ENCODE data around the gene RALB.
"Not testable (repeated sequence)": the region's sequence is repeated elsewhere in the genome, so short reads cannot be mapped to it uniquely, and the experiment has no call there.

RALB gene

DNA sequence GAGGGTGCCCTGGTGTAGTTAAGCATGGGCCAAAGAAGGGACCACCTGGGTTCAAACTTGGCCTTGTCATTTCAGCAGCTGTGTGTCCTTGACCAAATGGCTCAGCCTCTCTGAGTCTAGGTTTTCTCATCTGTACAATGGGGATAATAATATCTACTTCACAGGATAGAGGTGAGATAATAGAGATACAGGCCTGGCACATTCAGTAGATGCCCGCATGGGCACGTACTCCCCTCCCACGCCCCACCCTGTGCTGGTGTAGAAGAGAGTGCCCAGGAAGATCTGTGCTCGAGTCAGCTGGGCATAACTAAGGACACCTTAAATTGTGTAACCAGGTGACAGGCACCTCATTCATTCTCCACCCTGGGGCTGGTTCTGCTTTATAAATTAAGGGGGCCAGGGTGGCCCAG lies 21.1 kb upstream of the RALB start:
- no peak overlapping the region for H3K4me3 ChIP-seq (ENCODE audit: control insufficient read depth, low read depth, low read length)
- TF ChIP-seq, protein P1, sequence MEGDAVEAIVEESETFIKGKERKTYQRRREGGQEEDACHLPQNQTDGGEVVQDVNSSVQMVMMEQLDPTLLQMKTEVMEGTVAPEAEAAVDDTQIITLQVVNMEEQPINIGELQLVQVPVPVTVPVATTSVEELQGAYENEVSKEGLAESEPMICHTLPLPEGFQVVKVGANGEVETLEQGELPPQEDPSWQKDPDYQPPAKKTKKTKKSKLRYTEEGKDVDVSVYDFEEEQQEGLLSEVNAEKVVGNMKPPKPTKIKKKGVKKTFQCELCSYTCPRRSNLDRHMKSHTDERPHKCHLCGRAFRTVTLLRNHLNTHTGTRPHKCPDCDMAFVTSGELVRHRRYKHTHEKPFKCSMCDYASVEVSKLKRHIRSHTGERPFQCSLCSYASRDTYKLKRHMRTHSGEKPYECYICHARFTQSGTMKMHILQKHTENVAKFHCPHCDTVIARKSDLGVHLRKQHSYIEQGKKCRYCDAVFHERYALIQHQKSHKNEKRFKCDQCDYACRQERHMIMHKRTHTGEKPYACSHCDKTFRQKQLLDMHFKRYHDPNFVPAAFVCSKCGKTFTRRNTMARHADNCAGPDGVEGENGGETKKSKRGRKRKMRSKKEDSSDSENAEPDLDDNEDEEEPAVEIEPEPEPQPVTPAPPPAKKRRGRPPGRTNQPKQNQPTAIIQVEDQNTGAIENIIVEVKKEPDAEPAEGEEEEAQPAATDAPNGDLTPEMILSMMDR (conservative IDR thresholded peaks at IDR 0.05; ENCODE audit: control insufficient read depth, insufficient read depth, low read depth, low read length): no peak
- DNase-seq (ENCODE audit: low read depth): no peak

DNA sequence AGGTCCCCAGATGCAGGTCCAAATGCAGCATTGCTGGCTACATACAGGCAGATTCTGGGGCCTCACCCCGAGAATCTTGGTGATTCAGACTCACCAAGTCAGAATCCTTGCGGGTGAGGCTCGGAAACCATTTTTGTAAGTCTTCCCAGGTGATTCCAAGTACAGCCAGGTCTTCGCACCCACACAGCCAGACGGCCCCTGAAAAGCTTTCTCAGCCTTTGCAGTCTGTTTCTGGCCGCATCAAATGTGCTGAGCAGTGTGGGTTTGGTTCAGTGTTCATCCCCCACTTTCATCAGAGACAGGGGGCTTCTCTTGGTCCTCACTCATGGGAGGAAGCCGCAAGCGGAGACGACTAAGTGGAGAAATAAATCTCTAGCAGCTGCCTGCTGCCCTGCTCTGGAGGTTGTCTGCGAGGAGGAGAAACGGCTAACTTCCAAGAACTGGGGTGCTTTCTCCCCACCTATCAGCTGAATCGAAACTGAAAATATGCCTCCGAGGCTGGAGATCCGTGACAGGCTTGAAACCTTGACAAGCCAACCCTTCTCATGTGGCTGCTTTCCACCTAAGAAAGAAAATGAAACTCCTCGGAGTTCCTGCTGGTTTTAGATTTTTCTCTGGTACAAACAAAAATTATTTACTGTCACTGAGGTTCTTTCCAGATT lies 20.5 kb upstream of the RALB start:
- TF ChIP-seq, protein P1 (conservative IDR thresholded peaks at IDR 0.05; ENCODE audit: control insufficient read depth, insufficient read depth, low read depth, low read length): no peak
- peak; percentile 50 for DNase-seq (ENCODE audit: low read depth)
- H3K4me3 ChIP-seq (ENCODE audit: control insufficient read depth, low read depth, low read length): peak overlapping the region; percentile 50

DNA sequence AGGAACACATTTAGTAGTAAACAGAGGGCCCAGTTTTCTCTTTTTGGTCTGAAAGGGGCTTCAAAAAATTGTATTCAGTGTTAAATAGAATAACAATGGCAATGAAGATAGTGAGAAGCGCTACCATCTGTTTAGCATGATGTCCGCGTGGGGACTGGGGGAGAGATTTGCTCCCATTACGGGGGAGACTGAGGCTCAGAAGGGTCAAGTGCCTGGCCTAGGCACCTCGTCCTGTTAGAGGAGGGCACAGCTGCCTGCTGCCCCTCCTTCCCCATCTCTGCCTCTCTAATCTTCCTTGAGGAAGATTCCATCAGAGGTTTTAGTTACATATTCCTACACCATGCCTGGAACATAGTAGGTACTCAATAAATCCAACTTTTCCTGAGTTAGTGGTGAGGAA lies 19.4 kb upstream of the RALB start:
- no peak for DNase-seq (ENCODE audit: low read depth)
- TF ChIP-seq, protein P1 (conservative IDR thresholded peaks at IDR 0.05; ENCODE audit: control insufficient read depth, insufficient read depth, low read depth, low read length): no peak
- no peak overlapping the region for H3K4me3 ChIP-seq (ENCODE audit: control insufficient read depth, low read depth, low read length)

DNA sequence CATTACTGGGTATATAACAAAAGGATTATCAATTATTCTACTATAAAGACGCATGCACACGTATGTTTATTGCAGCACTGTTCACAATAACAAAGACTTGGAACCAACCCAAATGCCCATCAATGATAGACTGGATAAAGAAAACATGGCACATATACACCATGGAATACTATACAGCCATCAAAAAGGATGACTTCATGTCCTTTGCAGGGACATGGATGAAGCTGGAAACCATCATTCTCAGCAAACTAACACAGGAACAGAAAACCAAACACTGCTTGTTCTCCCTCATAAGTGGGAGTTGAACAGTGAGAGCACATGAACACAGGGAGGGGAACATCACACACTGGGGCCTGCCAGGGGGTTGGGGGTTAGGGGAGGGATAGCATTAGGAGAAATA lies 17.5 kb upstream of the RALB start:
- DNase-seq (ENCODE audit: low read depth); H3K4me3 ChIP-seq (ENCODE audit: control insufficient read depth, low read depth, low read length): not testable (repeated sequence)

DNA sequence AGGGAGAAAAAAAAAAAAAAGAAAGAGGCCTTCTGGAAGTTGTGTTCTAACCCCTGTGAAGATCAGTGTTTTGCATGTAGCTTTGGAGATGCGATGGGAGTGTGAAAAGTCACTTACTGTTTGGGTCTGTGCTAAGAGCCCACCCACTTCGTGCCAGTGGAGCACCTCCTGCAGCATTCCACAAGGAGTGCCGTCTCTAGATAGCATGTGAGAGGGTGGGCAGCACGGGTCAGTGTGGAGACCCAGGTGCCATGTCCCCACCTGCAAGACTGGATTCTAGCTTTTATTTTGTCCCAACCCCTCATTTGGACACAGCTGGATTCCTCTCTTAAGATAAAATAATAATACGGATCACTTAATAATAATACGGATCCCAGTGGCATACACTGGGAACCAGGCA lies 17.0 kb upstream of the RALB start:
- DNase-seq (ENCODE audit: low read depth): no peak

DNA sequence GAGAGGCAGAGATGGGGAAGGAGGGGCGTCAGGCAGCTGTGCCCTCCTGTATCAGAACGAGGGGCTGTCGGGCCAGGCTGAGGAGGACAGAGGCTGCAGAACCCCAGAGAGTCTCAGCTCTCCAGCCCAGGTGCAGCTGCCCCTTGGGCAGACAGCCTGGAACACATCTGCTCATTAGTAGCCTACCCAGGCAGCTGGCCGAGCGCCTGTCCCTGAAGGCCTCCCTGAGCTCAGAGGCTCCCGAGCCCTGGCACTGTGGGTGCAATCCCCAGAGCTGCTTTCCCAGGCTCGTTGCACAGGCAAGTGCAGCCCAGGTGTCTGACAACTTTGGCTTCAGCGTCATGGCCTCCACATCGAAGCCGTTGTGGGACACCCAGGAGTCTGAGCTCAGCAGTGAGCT lies 16.3 kb upstream of the RALB start:
- TF ChIP-seq, protein P1 (conservative IDR thresholded peaks at IDR 0.05; ENCODE audit: control insufficient read depth, insufficient read depth, low read depth, low read length): no peak
- H3K4me3 ChIP-seq (ENCODE audit: control insufficient read depth, low read depth, low read length): no peak overlapping the region
- DNase-seq (ENCODE audit: low read depth): no peak

More for the DNA sequence above, 17.0 kb upstream of the RALB start:
- H3K4me3 ChIP-seq (ENCODE audit: control insufficient read depth, low read depth, low read length): no peak overlapping the region
- TF ChIP-seq, protein P1 (conservative IDR thresholded peaks at IDR 0.05; ENCODE audit: control insufficient read depth, insufficient read depth, low read depth, low read length): no peak

DNA sequence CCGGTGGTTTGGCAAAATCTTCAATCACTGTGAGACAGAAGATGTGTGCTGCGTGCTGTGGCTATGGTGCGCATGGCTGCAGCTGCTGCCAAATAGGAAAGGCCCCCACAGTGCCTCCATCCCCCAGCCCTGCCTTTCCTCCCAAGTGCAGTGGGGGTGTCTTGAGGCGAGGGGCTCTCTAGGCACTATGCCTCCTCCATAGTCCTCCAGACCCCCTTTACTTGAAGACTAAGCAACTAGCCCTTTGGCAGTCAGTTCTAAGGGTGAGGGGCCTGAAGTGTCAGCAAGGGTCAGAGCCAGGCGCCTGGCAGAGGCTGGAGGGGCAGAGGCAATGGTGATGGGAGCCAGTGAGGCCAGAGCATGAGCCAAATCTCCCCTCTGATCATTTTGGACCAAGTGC lies 15.9 kb upstream of the RALB start:
- H3K4me3 ChIP-seq (ENCODE audit: control insufficient read depth, low read depth, low read length): no peak overlapping the region
- DNase-seq (ENCODE audit: low read depth): no peak
- TF ChIP-seq, protein P1 (conservative IDR thresholded peaks at IDR 0.05; ENCODE audit: control insufficient read depth, insufficient read depth, low read depth, low read length): no peak
